Smooth muscle cell of the brain vasculature (primary cell): Measurements from ENCODE around the gene PRTG.
"Not testable (repeated sequence)": the region's sequence is repeated elsewhere in the genome, so short reads cannot be mapped to it uniquely, and the experiment has no call there.

Experiments used
- DNase-seq: peaks from one replicate; pipeline ENCODE4 v3.0.0-alpha.2; 2012; ENCODE audit warnings: low read depth, low spot score

The PRTG gene

GRCh38 chr15:55637086-55637485 is 105.9 kb downstream of the PRTG start:
- DNase-seq, result no peak

- no peak for DNase-seq
These were observed 109.2 kb downstream of the PRTG start for GRCh38 chr15:55633731-55634130.

- no peak for DNase-seq
These were observed 110.5 kb downstream of the PRTG start for GRCh38 chr15:55632434-55632833.

- no peak for DNase-seq
These were observed 112.1 kb downstream of the PRTG start for GRCh38 chr15:55630858-55631257.

GRCh38 chr15:55628369-55628730 is 114.6 kb downstream of the PRTG start:
- no peak for DNase-seq

GRCh38 chr15:55627730-55628368 is 115.1 kb downstream of the PRTG start:
- DNase-seq, result peak; percentile 20

- no peak for DNase-seq
These were observed 123.2 kb downstream of the PRTG start for GRCh38 chr15:55619783-55620182.

GRCh38 chr15:55618387-55618786 is 124.6 kb downstream of the PRTG start:
- DNase-seq, result no peak

- no peak for DNase-seq
These were observed 127.5 kb downstream of the PRTG start for GRCh38 chr15:55615445-55615844.

- DNase-seq, result no peak
These were observed 129.2 kb downstream of the PRTG start for GRCh38 chr15:55613727-55614126.

GRCh38 chr15:55606214-55606613 is 136.7 kb downstream of the PRTG start:
- no peak for DNase-seq

- DNase-seq, result no peak
These were observed 141.6 kb downstream of the PRTG start for GRCh38 chr15:55601374-55601773.

GRCh38 chr15:55599439-55599838 is 143.5 kb downstream of the PRTG start:
- no peak for DNase-seq

GRCh38 chr15:55593019-55593418 is 149.9 kb downstream of the PRTG start:
- not testable (repeated sequence) for DNase-seq

- DNase-seq, result no peak
These were observed 152.2 kb downstream of the PRTG start for GRCh38 chr15:55590788-55591187.

- no peak for DNase-seq
These were observed 153.7 kb downstream of the PRTG start for GRCh38 chr15:55589287-55589686.

GRCh38 chr15:55588815-55589115 is 154.2 kb downstream of the PRTG start:
- no peak for DNase-seq

GRCh38 chr15:55588070-55588814 is 154.7 kb downstream of the PRTG start, which contains the start of gene PYGO1:
Gene PYGO1, minus strand, starts transcription at chr15:55588345. Its CDS starts 462 bp downstream, at chr15:55587883.
- DNase-seq, result no peak

- DNase-seq, result no peak
These were observed 155.5 kb downstream of the PRTG start for GRCh38 chr15:55587321-55588069.

- no peak for DNase-seq
These were observed 156.1 kb downstream of the PRTG start for GRCh38 chr15:55586808-55587207.

- DNase-seq, result no peak
These were observed 166.0 kb downstream of the PRTG start for GRCh38 chr15:55576943-55577342.

GRCh38 chr15:55574096-55574495 is 168.9 kb downstream of the PRTG start:
- DNase-seq, result no peak

GRCh38 chr15:55573224-55573623 is 169.7 kb downstream of the PRTG start:
- DNase-seq, result no peak
